H1 (cell line): Measurements from ENCODE around the gene PTPN18. TPM values are rescaled to one million over a fixed set of nuclear protein-coding genes. Genes with fewer than 3 reads are reported as not detected.

Experiments
- KDM5A ChIP-seq: fragments of 200-600 bp; IDR thresholded peaks from 2 replicates; pipeline ENCODE4 v1.7.1; 2012; ENCODE audit warnings: mild to moderate bottlenecking, low read length, inconsistent platforms, mixed read lengths
- POLR2AphosphoS5 ChIP-seq: IDR thresholded peaks from 2 replicates; pipeline ENCODE4 v1.6.1; 2011; ENCODE audit warnings: low read depth, low read length
- RAD21 ChIP-seq, 2 experiments: IDR thresholded peaks in 1 of 2; conservative IDR thresholded peaks in 1 of 2; 2 replicates each; pipeline ENCODE4 v1.6.1; 2011; ENCODE audit warnings: low read depth in 2 of 2, low read length in 2 of 2, improper control_type of control experiment in 1 of 2, inconsistent platforms in 1 of 2, mild to moderate bottlenecking in 1 of 2, moderate library complexity in 1 of 2
- RNF2 ChIP-seq: fragments of 200-900, 300-1000 bp; sonication (generic); IDR thresholded peaks from 2 replicates; pipeline ENCODE4 v1.7.1; 2016; ENCODE audit warnings: borderline replicate concordance, low read depth, mild to moderate bottlenecking, antibody characterized with exemption, low read length; ENCODE audit not compliant: poor library complexity, severe bottlenecking; ENCODE audit errors: missing control alignments
- SRF ChIP-seq: IDR thresholded peaks from 2 replicates; pipeline ENCODE4 v1.6.1; 2011; ENCODE audit warnings: mild to moderate bottlenecking, low read depth, low read length, moderate library complexity
- polyA plus RNA-seq, 7 experiments: library from polyadenylated mRNA; depleted of rRNA in 3 of 7; stranded (reverse) in 5 of 7; unstranded in 2 of 7; fragments of >200 nt in 5 of 7; fragments of 200-250 nt in 2 of 7; gene quantifications; 1 replicate in 5 of 7; 2 replicates in 1 of 7; 4 replicates in 1 of 7; pipeline versions ENCODE4 v1.2.1 to v1.2.3, GENCODE V29; 2011 to 2013; ENCODE audit warnings: missing spikeins in 2 of 7, mixed read lengths in 2 of 7
- total RNA-seq: library from RNA; stranded (reverse); fragmentation: NEBNext Ultra II Directional; extraction: Animal tissue kit (Norgen Biotek cat#: 25700); gene quantifications from 2 replicates; pipeline ENCODE4 v1.2.1, GENCODE V29; 2021
- TF ChIP-seq, protein P1 (sequence below): fragments of 300-600 bp; sonication (generic); IDR thresholded peaks from 2 replicates; pipeline ENCODE4 v1.7.1; 2012; ENCODE audit warnings: low read length, moderate library complexity, mild to moderate bottlenecking, inconsistent platforms; ENCODE audit not compliant: insufficient replicate concordance
- TF ChIP-seq, protein P2 (sequence below): IDR thresholded peaks from 2 replicates; pipeline ENCODE4 v1.6.1; 2012; ENCODE audit warnings: inconsistent platforms
- TF ChIP-seq, protein P3 (sequence below): IDR thresholded peaks from 2 replicates; pipeline ENCODE4 v1.6.1; 2012; ENCODE audit warnings: inconsistent platforms

The PTPN18 gene
- total and polyA plus RNA-seq, 2 of the 8 experiments (the other 6 are each of a cell fraction or from before 2014, with no cell fraction given), result 13.2 to 14.7 TPM

DNA sequence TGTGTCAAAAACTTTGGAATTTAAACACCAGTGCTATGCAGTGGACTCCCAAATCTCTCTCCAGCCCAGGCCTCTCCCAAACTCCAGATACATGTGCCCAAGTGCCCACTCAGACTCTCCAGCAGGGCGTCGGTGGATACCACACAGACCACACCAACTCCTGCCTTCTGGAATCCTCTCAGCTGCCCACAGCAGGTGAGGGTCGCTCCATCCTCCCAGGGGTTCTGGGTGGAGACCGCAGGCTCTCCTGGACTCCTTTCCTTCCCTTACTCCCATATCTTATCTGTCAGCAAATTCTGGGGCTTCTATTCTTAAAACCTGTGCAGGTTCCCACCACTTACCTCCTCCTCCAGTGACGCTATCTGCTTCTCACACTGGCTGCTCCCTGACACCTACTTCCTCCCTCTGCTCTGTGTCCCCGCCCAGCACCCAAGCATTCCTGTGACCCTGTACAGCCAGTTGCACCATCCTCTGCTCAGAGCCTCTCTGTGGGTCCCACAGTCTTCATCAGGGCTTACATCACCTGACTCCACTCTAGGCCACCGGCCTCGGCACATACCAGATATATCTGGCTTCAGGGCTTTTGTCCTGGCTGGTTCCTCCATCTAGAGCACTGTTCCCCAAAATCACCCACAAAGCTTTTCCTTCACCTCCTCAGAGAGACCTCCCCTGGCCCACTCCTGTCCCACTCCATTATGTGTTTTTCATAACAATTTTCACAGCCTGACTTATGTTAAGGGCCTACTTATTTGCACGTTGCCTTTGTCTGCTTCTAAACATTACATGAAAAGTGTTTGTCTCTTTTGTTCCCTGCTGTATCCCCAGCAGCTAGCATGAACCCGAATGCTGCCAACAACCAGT is 15.7 kb upstream of the PTPN18 start (continued):
- TF ChIP-seq, protein P1, sequence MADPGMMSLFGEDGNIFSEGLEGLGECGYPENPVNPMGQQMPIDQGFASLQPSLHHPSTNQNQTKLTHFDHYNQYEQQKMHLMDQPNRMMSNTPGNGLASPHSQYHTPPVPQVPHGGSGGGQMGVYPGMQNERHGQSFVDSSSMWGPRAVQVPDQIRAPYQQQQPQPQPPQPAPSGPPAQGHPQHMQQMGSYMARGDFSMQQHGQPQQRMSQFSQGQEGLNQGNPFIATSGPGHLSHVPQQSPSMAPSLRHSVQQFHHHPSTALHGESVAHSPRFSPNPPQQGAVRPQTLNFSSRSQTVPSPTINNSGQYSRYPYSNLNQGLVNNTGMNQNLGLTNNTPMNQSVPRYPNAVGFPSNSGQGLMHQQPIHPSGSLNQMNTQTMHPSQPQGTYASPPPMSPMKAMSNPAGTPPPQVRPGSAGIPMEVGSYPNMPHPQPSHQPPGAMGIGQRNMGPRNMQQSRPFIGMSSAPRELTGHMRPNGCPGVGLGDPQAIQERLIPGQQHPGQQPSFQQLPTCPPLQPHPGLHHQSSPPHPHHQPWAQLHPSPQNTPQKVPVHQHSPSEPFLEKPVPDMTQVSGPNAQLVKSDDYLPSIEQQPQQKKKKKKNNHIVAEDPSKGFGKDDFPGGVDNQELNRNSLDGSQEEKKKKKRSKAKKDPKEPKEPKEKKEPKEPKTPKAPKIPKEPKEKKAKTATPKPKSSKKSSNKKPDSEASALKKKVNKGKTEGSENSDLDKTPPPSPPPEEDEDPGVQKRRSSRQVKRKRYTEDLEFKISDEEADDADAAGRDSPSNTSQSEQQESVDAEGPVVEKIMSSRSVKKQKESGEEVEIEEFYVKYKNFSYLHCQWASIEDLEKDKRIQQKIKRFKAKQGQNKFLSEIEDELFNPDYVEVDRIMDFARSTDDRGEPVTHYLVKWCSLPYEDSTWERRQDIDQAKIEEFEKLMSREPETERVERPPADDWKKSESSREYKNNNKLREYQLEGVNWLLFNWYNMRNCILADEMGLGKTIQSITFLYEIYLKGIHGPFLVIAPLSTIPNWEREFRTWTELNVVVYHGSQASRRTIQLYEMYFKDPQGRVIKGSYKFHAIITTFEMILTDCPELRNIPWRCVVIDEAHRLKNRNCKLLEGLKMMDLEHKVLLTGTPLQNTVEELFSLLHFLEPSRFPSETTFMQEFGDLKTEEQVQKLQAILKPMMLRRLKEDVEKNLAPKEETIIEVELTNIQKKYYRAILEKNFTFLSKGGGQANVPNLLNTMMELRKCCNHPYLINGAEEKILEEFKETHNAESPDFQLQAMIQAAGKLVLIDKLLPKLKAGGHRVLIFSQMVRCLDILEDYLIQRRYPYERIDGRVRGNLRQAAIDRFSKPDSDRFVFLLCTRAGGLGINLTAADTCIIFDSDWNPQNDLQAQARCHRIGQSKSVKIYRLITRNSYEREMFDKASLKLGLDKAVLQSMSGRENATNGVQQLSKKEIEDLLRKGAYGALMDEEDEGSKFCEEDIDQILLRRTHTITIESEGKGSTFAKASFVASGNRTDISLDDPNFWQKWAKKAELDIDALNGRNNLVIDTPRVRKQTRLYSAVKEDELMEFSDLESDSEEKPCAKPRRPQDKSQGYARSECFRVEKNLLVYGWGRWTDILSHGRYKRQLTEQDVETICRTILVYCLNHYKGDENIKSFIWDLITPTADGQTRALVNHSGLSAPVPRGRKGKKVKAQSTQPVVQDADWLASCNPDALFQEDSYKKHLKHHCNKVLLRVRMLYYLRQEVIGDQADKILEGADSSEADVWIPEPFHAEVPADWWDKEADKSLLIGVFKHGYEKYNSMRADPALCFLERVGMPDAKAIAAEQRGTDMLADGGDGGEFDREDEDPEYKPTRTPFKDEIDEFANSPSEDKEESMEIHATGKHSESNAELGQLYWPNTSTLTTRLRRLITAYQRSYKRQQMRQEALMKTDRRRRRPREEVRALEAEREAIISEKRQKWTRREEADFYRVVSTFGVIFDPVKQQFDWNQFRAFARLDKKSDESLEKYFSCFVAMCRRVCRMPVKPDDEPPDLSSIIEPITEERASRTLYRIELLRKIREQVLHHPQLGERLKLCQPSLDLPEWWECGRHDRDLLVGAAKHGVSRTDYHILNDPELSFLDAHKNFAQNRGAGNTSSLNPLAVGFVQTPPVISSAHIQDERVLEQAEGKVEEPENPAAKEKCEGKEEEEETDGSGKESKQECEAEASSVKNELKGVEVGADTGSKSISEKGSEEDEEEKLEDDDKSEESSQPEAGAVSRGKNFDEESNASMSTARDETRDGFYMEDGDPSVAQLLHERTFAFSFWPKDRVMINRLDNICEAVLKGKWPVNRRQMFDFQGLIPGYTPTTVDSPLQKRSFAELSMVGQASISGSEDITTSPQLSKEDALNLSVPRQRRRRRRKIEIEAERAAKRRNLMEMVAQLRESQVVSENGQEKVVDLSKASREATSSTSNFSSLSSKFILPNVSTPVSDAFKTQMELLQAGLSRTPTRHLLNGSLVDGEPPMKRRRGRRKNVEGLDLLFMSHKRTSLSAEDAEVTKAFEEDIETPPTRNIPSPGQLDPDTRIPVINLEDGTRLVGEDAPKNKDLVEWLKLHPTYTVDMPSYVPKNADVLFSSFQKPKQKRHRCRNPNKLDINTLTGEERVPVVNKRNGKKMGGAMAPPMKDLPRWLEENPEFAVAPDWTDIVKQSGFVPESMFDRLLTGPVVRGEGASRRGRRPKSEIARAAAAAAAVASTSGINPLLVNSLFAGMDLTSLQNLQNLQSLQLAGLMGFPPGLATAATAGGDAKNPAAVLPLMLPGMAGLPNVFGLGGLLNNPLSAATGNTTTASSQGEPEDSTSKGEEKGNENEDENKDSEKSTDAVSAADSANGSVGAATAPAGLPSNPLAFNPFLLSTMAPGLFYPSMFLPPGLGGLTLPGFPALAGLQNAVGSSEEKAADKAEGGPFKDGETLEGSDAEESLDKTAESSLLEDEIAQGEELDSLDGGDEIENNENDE, result no peak
- TF ChIP-seq POLR2AphosphoS5 (no peak), SRF (no peak), RNF2 (no peak), KDM5A (no peak), RAD21 (IDR thresholded peaks at IDR 0.05 in 1 of 2, conservative IDR thresholded peaks at IDR 0.05 in 1 of 2; ENCODE audit: low read depth in 2 of 2, low read length in 2 of 2) (no peak)
- TF ChIP-seq, protein P2, sequence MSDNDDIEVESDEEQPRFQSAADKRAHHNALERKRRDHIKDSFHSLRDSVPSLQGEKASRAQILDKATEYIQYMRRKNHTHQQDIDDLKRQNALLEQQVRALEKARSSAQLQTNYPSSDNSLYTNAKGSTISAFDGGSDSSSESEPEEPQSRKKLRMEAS, result no peak
- TF ChIP-seq, protein P3, sequence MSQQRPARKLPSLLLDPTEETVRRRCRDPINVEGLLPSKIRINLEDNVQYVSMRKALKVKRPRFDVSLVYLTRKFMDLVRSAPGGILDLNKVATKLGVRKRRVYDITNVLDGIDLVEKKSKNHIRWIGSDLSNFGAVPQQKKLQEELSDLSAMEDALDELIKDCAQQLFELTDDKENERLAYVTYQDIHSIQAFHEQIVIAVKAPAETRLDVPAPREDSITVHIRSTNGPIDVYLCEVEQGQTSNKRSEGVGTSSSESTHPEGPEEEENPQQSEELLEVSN, result no peak
